HepG2 (cell line): ENCODE results near the gene SLC25A45. TPM values are rescaled to one million over a fixed set of nuclear protein-coding genes. Genes with fewer than 3 reads are reported as not detected.

ENCODE experiments used
- ATF2 ChIP-seq: sonication (generic); formaldehyde crosslinking; IDR thresholded peaks from 2 replicates; pipeline ENCODE4 v1.4.0; 2020; ENCODE audit warnings: missing genetic modification reagents
- CBX2 ChIP-seq, 2 experiments: fragments of 200-600 bp in 1 of 2; sonication (generic); formaldehyde crosslinking in 1 of 2; IDR thresholded peaks; 2 replicates each; pipeline versions ENCODE4 v1.7.0 to v1.8.1; 2018 to 2022; ENCODE audit warnings: low read depth in 2 of 2, low read length in 1 of 2, mild to moderate bottlenecking in 1 of 2, missing genetic modification reagents in 1 of 2
- ELF1 ChIP-seq: sonication (generic); formaldehyde crosslinking; IDR thresholded peaks from 2 replicates; pipeline ENCODE4 v1.4.0; 2020; ENCODE audit warnings: missing genetic modification reagents
- FOSL1 ChIP-seq: sonication (generic); formaldehyde crosslinking; IDR thresholded peaks from 2 replicates; pipeline ENCODE4 v1.9.0; 2021; ENCODE audit warnings: missing genetic modification reagents, borderline replicate concordance
- HDAC6 ChIP-seq: fragments of 200-600 bp; sonication (generic); IDR thresholded peaks from 2 replicates; pipeline ENCODE4 v1.7.0; 2017; ENCODE audit warnings: mild to moderate bottlenecking, antibody characterized with exemption, low read length, low read depth
- LRRFIP1 ChIP-seq: sonication (generic); formaldehyde crosslinking; conservative IDR thresholded peaks from 2 replicates; pipeline ENCODE4 v1.4.0; 2020; ENCODE audit warnings: missing genetic modification reagents
- MXD4 ChIP-seq: IDR thresholded peaks from 2 replicates; pipeline ENCODE4 v1.6.1; 2016; ENCODE audit warnings: mild to moderate bottlenecking, missing biosample characterization, missing genetic modification reagents
- NRL ChIP-seq: sonication (generic); formaldehyde crosslinking; IDR thresholded peaks from 2 replicates; pipeline ENCODE4 v1.5.0; 2020; ENCODE audit warnings: missing genetic modification reagents, mild to moderate bottlenecking, moderate library complexity, borderline replicate concordance
- POGK ChIP-seq: sonication (generic); formaldehyde crosslinking; conservative IDR thresholded peaks from 2 replicates; pipeline ENCODE4 v1.8.0; 2022; ENCODE audit warnings: mild to moderate bottlenecking, moderate library complexity, missing genetic modification reagents
- RARG ChIP-seq: sonication (generic); formaldehyde crosslinking; IDR thresholded peaks from 2 replicates; pipeline ENCODE4 v1.4.0; 2020; ENCODE audit warnings: low read depth, mild to moderate bottlenecking, missing genetic modification reagents
- SIN3A ChIP-seq: IDR thresholded peaks from 2 replicates; pipeline ENCODE4 v1.6.1; 2011; ENCODE audit warnings: low read depth, mild to moderate bottlenecking, control low read depth, low read length, borderline replicate concordance
- TERF1 ChIP-seq: sonication (generic); formaldehyde crosslinking; IDR thresholded peaks from 2 replicates; pipeline ENCODE4 v1.8.0; 2022; ENCODE audit warnings: mild to moderate bottlenecking, missing genetic modification reagents, moderate library complexity
- THRA ChIP-seq: sonication (generic); formaldehyde crosslinking; IDR thresholded peaks from 2 replicates; pipeline ENCODE4 v1.4.0; 2020; ENCODE audit warnings: missing genetic modification reagents, borderline replicate concordance
- ZNF138 ChIP-seq: sonication (generic); formaldehyde crosslinking; IDR thresholded peaks from 2 replicates; pipeline ENCODE4 v1.5.0; 2020; ENCODE audit warnings: mild to moderate bottlenecking, low read depth, missing genetic modification reagents
- ZNF883 ChIP-seq: sonication (generic); formaldehyde crosslinking; IDR thresholded peaks from 2 replicates; pipeline ENCODE4 v1.5.1; 2020; ENCODE audit warnings: mild to moderate bottlenecking, missing genetic modification reagents; ENCODE audit errors: not compliant biosample characterization
- polyA plus RNA-seq, 8 experiments: library from polyadenylated mRNA; depleted of rRNA in 3 of 8; stranded (reverse) in 7 of 8; unstranded in 1 of 8; fragments of >200 nt; fragmentation: Illumina TruSeq in 4 of 8; extraction: Trizol in 4 of 8; gene quantifications; 2 replicates each; pipeline versions ENCODE4 v1.2.1 to v1.2.3, GENCODE V29; 2011 to 2016; ENCODE audit warnings: low read depth in 4 of 8, missing spikeins in 1 of 8, mixed read lengths in 1 of 8; ENCODE audit not compliant: insufficient read depth in 1 of 8
- total RNA-seq, 5 experiments: library from RNA; depleted of rRNA; stranded (reverse); fragments of >200 nt; fragmentation: Illumina TruSeq; extraction: Trizol; gene quantifications; 2 replicates each; pipeline ENCODE4 v1.2.3, GENCODE V29; 2016; ENCODE audit warnings: low read depth in 1 of 5

Gene SLC25A45
- total and polyA plus RNA-seq, 2 of the 13 experiments (the other 11 are each of a cell fraction or from before 2014, with no cell fraction given) = 1.2 to 3.4 TPM

- TF ChIP-seq RARG (CRISPR knock-in tag) (no peak), FOSL1 (CRISPR knock-in tag) (no peak), NRL (CRISPR knock-in tag) (no peak), CBX2 (IDR thresholded peaks at IDR 0.05; ENCODE audit: low read depth, low read length) (no peak), CBX2 (CRISPR knock-in tag; IDR thresholded peaks at IDR 0.05; ENCODE audit: low read depth) (no peak), POGK (peak; percentile 83; the same call in 1 of the 2 replicates), SIN3A (no peak), MXD4 (no peak), ZNF138 (CRISPR knock-in tag) (no peak), THRA (CRISPR knock-in tag) (peak; percentile 36; the same call in 1 of the 2 replicates), ELF1 (CRISPR knock-in tag) (no peak), ATF2 (no peak), LRRFIP1 (CRISPR knock-in tag) (no peak), HDAC6 (no peak), ZNF883 (CRISPR knock-in tag) (peak; percentile 29), TERF1 (CRISPR knock-in tag) (no peak)
These were observed 7.4 kb downstream of the SLC25A45 start (continued) for GRCh38 chr11:65375012-65375411.
